NCI-H2171 (cell line): ENCODE data around the gene SCN5A.

Experiments
- DNase-seq: peaks from one replicate; lab custom pipeline; 2025; lab: John Stamatoyannopoulos, UW

The SCN5A gene

GRCh38 chr3:38560284-38560683 lies 89.2 kb downstream of the SCN5A start:
- no peak for DNase-seq

- DNase-seq = no peak
Measured at GRCh38 chr3:38558864-38559263, 90.6 kb downstream of the SCN5A start.

- no peak for DNase-seq
Measured at GRCh38 chr3:38556640-38557358, 92.7 kb downstream of the SCN5A start.

- no peak for DNase-seq
Measured at GRCh38 chr3:38555926-38556325, 93.6 kb downstream of the SCN5A start.

- DNase-seq = no peak
Measured at GRCh38 chr3:38555149-38555840, 94.2 kb downstream of the SCN5A start.

GRCh38 chr3:38554127-38554827 lies 95.2 kb downstream of the SCN5A start:
- no peak for DNase-seq

GRCh38 chr3:38553071-38553470 lies 96.4 kb downstream of the SCN5A start:
- DNase-seq = no peak

GRCh38 chr3:38552364-38552763 lies 97.1 kb downstream of the SCN5A start:
- DNase-seq = no peak

GRCh38 chr3:38551026-38551832 lies 98.3 kb downstream of the SCN5A start:
- no peak for DNase-seq

- DNase-seq = no peak
Measured at GRCh38 chr3:38549957-38550840, 99.3 kb downstream of the SCN5A start.

- DNase-seq = no peak
Measured at GRCh38 chr3:38549486-38549885, 100.0 kb downstream of the SCN5A start.

- DNase-seq = no peak
Measured at GRCh38 chr3:38549082-38549481, 100.4 kb downstream of the SCN5A start.

GRCh38 chr3:38548154-38548931 lies 101.1 kb downstream of the SCN5A start:
- DNase-seq = no peak

- DNase-seq = no peak
Measured at GRCh38 chr3:38545983-38546382, 103.5 kb downstream of the SCN5A start.

GRCh38 chr3:38545550-38545949 lies 103.9 kb downstream of the SCN5A start:
- DNase-seq = no peak

- DNase-seq = no peak
Measured at GRCh38 chr3:38544926-38545325, 104.6 kb downstream of the SCN5A start.

GRCh38 chr3:38543586-38543985 lies 105.9 kb downstream of the SCN5A start:
- DNase-seq = no peak

- DNase-seq = no peak
Measured at GRCh38 chr3:38542401-38543298, 106.8 kb downstream of the SCN5A start.

- no peak for DNase-seq
Measured at GRCh38 chr3:38541806-38542205, 107.7 kb downstream of the SCN5A start.
